ENCODE measurements around the gene TMEM59L. TPM values are rescaled to one million over a fixed set of nuclear protein-coding genes. Genes with fewer than 3 reads are reported as not detected.
A peak's percentile ranks its signal among the peaks of the same experiment; 100 is the strongest.

TMEM59L gene
- total and polyA plus RNA-seq, 9 of the 15 experiments (the other 6 are each of a cell fraction or from before 2014, with no cell fraction given): 0.37 TPM; not detected in 8

DNA sequence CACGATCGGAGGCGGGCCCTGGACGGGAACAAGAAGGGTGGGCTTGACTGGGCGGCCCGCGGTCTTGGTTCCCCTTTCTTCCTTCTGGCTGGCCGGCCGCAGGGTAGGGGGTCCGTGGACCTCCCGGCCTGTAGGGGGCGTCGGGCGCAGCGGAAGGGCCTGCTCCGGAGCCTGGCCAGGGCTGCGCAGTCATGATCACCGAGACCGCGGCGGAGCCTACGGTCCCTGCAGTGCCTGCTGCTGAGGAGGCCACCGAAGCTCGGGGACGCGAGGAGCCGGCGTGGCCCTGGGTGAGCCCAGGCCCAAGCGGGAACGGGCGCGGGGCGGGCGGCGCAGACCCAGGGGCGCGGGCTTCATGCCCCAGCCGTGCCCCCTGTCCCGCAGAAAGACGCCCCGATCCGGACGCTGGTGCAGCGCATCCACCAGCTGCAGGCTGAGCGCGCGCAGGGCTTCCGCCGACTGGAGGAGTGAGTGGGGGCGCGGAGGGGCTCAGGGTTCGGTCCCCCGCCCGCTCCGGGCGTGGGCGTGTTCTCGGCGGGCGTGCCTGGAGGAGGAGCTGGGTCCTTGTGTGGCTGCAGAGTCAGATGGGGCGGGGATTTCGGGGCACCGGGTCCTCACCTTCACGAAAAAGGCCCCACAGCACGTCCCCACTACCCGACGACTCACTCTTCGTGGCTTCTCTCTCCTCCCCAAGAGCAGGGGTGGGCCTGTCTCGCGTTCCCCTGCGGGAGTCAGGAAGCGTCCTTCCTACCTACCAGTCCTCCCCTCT is 23.9 kb upstream of the TMEM59L start, which contains the start of gene REX1BD (continued):
- TF ChIP-seq, protein P1, sequence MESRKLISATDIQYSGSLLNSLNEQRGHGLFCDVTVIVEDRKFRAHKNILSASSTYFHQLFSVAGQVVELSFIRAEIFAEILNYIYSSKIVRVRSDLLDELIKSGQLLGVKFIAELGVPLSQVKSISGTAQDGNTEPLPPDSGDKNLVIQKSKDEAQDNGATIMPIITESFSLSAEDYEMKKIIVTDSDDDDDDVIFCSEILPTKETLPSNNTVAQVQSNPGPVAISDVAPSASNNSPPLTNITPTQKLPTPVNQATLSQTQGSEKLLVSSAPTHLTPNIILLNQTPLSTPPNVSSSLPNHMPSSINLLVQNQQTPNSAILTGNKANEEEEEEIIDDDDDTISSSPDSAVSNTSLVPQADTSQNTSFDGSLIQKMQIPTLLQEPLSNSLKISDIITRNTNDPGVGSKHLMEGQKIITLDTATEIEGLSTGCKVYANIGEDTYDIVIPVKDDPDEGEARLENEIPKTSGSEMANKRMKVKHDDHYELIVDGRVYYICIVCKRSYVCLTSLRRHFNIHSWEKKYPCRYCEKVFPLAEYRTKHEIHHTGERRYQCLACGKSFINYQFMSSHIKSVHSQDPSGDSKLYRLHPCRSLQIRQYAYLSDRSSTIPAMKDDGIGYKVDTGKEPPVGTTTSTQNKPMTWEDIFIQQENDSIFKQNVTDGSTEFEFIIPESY (CRISPR knock-in tag; IDR thresholded peaks at IDR 0.05): peak; percentile 89
- TF ChIP-seq STAT5B (CRISPR knock-in tag; IDR thresholded peaks at IDR 0.05) (no peak), CBX3 (IDR thresholded peaks at IDR 0.05; ENCODE audit: borderline replicate concordance in 1 of 2, low read length in 2 of 2) (peak in 1 of 2 experiments; percentile 85; a peak in 1 of 3 replicates), ZBTB8A (IDR thresholded peaks at IDR 0.05; ENCODE audit: partially characterized antibody) (no peak), ZKSCAN8 (CRISPR knock-in tag; IDR thresholded peaks at IDR 0.05) (0 out of 2 replicates have a peak, but pooled peaks have one; percentile 17), ZNF507 (tag; conservative IDR thresholded peaks at IDR 0.05) (no peak), ZNF212 (CRISPR knock-in tag; IDR thresholded peaks at IDR 0.05) (no peak), ZNF354B (CRISPR knock-in tag; IDR thresholded peaks at IDR 0.05) (0 out of 2 replicates have a peak, but pooled peaks have one; percentile 3)
- TF ChIP-seq, protein P2, sequence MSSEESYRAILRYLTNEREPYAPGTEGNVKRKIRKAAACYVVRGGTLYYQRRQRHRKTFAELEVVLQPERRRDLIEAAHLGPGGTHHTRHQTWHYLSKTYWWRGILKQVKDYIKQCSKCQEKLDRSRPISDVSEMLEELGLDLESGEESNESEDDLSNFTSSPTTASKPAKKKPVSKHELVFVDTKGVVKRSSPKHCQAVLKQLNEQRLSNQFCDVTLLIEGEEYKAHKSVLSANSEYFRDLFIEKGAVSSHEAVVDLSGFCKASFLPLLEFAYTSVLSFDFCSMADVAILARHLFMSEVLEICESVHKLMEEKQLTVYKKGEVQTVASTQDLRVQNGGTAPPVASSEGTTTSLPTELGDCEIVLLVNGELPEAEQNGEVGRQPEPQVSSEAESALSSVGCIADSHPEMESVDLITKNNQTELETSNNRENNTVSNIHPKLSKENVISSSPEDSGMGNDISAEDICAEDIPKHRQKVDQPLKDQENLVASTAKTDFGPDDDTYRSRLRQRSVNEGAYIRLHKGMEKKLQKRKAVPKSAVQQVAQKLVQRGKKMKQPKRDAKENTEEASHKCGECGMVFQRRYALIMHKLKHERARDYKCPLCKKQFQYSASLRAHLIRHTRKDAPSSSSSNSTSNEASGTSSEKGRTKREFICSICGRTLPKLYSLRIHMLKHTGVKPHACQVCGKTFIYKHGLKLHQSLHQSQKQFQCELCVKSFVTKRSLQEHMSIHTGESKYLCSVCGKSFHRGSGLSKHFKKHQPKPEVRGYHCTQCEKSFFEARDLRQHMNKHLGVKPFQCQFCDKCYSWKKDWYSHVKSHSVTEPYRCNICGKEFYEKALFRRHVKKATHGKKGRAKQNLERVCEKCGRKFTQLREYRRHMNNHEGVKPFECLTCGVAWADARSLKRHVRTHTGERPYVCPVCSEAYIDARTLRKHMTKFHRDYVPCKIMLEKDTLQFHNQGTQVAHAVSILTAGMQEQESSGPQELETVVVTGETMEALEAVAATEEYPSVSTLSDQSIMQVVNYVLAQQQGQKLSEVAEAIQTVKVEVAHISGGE (CRISPR knock-in tag; IDR thresholded peaks at IDR 0.05): peak in 1 of 3 experiments; percentile 81; a peak in 2 of 6 replicates
- TF ChIP-seq, protein P3, sequence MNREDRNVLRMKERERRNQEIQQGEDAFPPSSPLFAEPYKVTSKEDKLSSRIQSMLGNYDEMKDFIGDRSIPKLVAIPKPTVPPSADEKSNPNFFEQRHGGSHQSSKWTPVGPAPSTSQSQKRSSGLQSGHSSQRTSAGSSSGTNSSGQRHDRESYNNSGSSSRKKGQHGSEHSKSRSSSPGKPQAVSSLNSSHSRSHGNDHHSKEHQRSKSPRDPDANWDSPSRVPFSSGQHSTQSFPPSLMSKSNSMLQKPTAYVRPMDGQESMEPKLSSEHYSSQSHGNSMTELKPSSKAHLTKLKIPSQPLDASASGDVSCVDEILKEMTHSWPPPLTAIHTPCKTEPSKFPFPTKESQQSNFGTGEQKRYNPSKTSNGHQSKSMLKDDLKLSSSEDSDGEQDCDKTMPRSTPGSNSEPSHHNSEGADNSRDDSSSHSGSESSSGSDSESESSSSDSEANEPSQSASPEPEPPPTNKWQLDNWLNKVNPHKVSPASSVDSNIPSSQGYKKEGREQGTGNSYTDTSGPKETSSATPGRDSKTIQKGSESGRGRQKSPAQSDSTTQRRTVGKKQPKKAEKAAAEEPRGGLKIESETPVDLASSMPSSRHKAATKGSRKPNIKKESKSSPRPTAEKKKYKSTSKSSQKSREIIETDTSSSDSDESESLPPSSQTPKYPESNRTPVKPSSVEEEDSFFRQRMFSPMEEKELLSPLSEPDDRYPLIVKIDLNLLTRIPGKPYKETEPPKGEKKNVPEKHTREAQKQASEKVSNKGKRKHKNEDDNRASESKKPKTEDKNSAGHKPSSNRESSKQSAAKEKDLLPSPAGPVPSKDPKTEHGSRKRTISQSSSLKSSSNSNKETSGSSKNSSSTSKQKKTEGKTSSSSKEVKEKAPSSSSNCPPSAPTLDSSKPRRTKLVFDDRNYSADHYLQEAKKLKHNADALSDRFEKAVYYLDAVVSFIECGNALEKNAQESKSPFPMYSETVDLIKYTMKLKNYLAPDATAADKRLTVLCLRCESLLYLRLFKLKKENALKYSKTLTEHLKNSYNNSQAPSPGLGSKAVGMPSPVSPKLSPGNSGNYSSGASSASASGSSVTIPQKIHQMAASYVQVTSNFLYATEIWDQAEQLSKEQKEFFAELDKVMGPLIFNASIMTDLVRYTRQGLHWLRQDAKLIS (CRISPR knock-in tag; IDR thresholded peaks at IDR 0.05): peak; percentile 95
- TF ChIP-seq, protein P4, sequence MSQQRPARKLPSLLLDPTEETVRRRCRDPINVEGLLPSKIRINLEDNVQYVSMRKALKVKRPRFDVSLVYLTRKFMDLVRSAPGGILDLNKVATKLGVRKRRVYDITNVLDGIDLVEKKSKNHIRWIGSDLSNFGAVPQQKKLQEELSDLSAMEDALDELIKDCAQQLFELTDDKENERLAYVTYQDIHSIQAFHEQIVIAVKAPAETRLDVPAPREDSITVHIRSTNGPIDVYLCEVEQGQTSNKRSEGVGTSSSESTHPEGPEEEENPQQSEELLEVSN (IDR thresholded peaks at IDR 0.05; ENCODE audit: borderline replicate concordance in 1 of 2, extremely low read depth in 1 of 2, insufficient read depth in 1 of 2, insufficient read length in 1 of 2, low read depth in 1 of 2, low read length in 1 of 2, poor library complexity in 1 of 2, severe bottlenecking in 1 of 2): no peak
- TF ChIP-seq, protein P5, sequence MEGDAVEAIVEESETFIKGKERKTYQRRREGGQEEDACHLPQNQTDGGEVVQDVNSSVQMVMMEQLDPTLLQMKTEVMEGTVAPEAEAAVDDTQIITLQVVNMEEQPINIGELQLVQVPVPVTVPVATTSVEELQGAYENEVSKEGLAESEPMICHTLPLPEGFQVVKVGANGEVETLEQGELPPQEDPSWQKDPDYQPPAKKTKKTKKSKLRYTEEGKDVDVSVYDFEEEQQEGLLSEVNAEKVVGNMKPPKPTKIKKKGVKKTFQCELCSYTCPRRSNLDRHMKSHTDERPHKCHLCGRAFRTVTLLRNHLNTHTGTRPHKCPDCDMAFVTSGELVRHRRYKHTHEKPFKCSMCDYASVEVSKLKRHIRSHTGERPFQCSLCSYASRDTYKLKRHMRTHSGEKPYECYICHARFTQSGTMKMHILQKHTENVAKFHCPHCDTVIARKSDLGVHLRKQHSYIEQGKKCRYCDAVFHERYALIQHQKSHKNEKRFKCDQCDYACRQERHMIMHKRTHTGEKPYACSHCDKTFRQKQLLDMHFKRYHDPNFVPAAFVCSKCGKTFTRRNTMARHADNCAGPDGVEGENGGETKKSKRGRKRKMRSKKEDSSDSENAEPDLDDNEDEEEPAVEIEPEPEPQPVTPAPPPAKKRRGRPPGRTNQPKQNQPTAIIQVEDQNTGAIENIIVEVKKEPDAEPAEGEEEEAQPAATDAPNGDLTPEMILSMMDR (IDR thresholded peaks at IDR 0.05 in 2 of 3, conservative IDR thresholded peaks at IDR 0.05 in 1 of 3; ENCODE audit: insufficient read depth in 2 of 3, low read depth in 1 of 3, low read length in 3 of 3): peak; percentile 76 to 92 (median 88)
